G401.6 (cell line): ENCODE results near the gene FEV.
"Not testable (repeated sequence)": the region's sequence is repeated elsewhere in the genome, so short reads cannot be mapped to it uniquely, and the experiment has no call there.

Experiments used
- FAIRE-seq: peaks from 2 replicates; lab custom pipeline; 2012; peaks lifted over from hg19 to GRCh38; lab: Jason Lieb, UNC

Gene FEV

GRCh38 chr2:218970894-218971293 lies 14.1 kb downstream of the FEV start:
- FAIRE-seq, result no peak

- no peak for FAIRE-seq
Observed at GRCh38 chr2:218964041-218964771, 20.8 kb downstream of the FEV start.

- no peak for FAIRE-seq
Observed at GRCh38 chr2:218963601-218964000, 21.4 kb downstream of the FEV start.

GRCh38 chr2:218962859-218963492 lies 22.0 kb downstream of the FEV start:
- no peak for FAIRE-seq

- FAIRE-seq, result no peak
Observed at GRCh38 chr2:218961651-218962570, 23.1 kb downstream of the FEV start.

GRCh38 chr2:218961229-218961628 lies 23.8 kb downstream of the FEV start:
- no peak for FAIRE-seq

GRCh38 chr2:218960309-218961165 lies 24.4 kb downstream of the FEV start:
- FAIRE-seq, result no peak

GRCh38 chr2:218959761-218960308 lies 25.1 kb downstream of the FEV start:
- no peak for FAIRE-seq

- peak; percentile 67 for FAIRE-seq
Observed at GRCh38 chr2:218959141-218959731, 25.7 kb downstream of the FEV start, which contains the start of gene CDK5R2. CDK5R2 (plus strand) TSS chr2:218959666; CDS start chr2:218959821, 155 bp downstream.

GRCh38 chr2:218958276-218958675 lies 26.7 kb downstream of the FEV start:
- FAIRE-seq, result no peak

- no peak for FAIRE-seq
Observed at GRCh38 chr2:218957671-218958070, 27.3 kb downstream of the FEV start.

GRCh38 chr2:218956039-218956438 lies 28.9 kb downstream of the FEV start:
- no peak for FAIRE-seq

GRCh38 chr2:218954541-218955300 lies 30.3 kb downstream of the FEV start:
- no peak for FAIRE-seq

GRCh38 chr2:218953366-218953954 lies 31.5 kb downstream of the FEV start:
- no peak for FAIRE-seq

GRCh38 chr2:218952160-218952559 lies 32.8 kb downstream of the FEV start:
- FAIRE-seq, result no peak

GRCh38 chr2:218946621-218947020 lies 38.4 kb downstream of the FEV start:
- no peak for FAIRE-seq

GRCh38 chr2:218944759-218945404 lies 40.1 kb downstream of the FEV start:
- no peak for FAIRE-seq

GRCh38 chr2:218931751-218932150 lies 53.2 kb downstream of the FEV start:
- FAIRE-seq, result not testable (repeated sequence)
